Measurements from ENCODE around the gene RPL22.

Gene RPL22

DNA sequence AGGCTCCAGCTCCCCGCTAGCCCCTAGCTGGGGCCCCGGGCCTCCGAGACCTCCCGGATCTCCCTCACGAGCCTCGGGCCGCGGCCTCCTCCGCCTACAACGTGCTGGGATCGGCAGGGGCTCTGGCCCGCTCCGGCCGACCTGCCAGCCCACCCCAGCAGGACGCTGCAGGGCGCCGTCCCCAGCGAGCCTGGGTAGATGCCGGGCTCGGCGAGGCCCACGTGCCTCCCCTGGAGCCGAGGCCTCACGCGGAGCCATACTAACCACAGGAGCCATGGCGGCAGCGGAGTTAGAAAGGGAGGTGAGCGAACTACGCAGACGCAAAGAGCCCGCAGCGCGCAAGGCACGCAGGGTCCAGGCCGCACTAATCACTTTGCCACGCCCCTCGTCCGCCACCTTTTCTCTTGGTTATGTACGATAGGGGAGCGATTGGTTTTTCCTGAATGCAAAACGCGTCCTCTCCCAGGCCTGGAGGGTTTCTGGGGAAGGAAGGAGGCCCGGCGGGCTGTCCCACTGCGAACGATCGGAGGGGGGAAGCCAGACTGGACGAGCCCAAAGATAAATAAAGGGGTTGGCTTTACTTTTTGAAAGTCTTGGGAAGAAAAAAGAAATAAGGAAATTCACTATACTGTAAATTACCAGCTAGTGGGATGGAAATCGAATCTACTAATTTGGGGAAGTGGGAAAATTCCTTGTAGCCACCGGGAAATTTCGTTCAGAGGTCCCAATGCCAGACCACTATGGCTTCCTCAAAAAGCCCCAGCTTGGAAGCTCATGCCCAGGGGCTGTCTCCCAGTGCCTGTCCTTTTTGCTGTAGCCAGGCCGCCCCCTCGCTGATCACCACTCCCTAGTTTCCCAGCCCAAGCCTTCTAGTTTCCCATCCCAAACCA is at the start of gene RPL22:
Gene RPL22 (minus strand): TSS at position 298 of the 890 bp plus-strand sequence. CDS start 22 bp downstream, at position 276.
- peak; percentile 100 for DNase-seq

GRCh38 chr1:6248161-6248776 is 48.9 kb upstream of the RPL22 start:
- DNase-seq, result no peak

GRCh38 chr1:6247651-6248050 is 48.3 kb upstream of the RPL22 start:
- DNase-seq, result no peak

GRCh38 chr1:6246497-6247467 is 47.4 kb upstream of the RPL22 start:
- peak; percentile 84 for DNase-seq

DNA sequence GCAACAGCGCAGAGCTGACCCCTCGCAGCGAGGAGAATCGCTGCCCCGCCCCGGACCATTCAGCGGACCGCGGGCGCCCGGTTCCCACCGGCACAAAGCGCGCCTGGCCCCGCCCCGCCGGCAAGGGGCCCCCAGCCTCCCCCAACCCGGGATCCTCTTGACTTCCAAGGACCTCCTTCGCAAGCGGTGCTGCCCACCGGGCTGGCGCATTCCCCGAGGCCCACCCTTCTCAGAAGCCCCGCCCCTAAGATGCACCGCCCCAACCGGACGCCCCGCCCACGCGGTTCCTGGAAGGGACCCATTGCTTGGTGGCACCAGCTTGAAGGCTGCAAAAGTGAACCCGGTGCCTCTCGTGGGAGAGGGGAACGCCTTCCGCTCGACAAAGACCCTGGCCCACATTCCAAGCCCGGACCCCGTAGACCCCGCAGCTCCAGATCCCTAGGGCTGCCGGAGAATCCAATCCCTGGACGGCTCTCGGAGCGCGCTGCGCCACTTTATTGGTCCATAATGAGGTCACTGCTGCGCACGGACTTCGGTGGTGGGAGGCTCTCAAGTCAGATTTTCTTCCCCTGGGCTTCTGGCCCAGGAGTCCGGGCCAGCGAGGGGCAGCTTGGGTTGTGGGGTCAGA is 46.6 kb upstream of the RPL22 start:
- DNase-seq, result peak; percentile 76

- peak; percentile 93 for DNase-seq
Measured at GRCh38 chr1:6245086-6245868, 45.9 kb upstream of the RPL22 start.

GRCh38 chr1:6244401-6245049 is 45.1 kb upstream of the RPL22 start:
- DNase-seq, result no peak

- DNase-seq, result no peak
Measured at GRCh38 chr1:6243993-6244392, 44.6 kb upstream of the RPL22 start, which contains the start of gene HES3. TSS of gene HES3 (plus strand) at chr1:6244179. CDS start at chr1:6244366, 187 bp downstream.

GRCh38 chr1:6243053-6243834 is 43.8 kb upstream of the RPL22 start:
- DNase-seq, result no peak

GRCh38 chr1:6241887-6242740 is 42.7 kb upstream of the RPL22 start:
- no peak for DNase-seq

GRCh38 chr1:6241107-6241886 is 41.9 kb upstream of the RPL22 start:
- no peak for DNase-seq

DNA sequence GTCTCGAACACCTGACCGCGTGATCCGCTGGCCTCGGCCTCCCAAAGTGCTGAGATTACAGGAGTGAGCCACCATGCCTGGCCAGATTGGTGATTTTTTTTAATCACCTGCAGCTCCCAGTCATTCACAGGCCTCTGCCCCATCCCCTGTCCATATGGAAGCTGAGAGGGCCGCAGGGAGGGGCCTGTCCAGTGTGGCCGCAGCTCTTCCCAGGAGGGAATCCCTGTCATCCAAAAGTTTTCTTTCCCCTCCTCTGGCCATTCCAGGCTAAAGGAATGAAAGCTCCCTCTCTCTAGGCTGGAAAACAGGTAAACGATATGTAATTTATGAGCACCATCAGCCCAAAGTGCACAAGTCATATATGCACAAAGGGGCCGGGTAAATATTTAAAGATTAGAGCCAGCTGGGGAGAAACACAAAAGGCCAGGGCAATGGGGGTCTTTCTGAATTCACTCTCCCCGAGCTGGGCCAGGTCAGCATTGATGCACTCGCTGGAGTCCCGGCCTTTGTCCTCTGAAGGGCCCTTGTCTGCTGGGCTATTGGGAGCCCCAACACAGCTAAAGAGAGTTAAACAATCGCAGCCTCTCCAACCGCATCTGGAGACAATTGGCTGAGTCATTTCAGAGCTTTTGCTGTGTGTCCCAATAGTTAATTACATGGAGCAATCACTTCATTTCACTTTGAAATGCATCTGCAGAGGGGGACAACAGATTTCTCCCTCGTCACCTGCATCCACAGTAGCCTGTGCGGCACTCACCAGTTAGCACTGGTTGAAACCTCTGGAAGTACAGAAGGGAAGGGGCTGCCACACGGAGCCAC is 40.8 kb upstream of the RPL22 start:
- DNase-seq, result no peak

GRCh38 chr1:6239213-6239752 is 39.9 kb upstream of the RPL22 start:
- no peak for DNase-seq

GRCh38 chr1:6237093-6237492 is 37.7 kb upstream of the RPL22 start:
- DNase-seq, result no peak

- DNase-seq, result peak; percentile 52
Measured at GRCh38 chr1:6235296-6235677, 35.9 kb upstream of the RPL22 start.

DNA sequence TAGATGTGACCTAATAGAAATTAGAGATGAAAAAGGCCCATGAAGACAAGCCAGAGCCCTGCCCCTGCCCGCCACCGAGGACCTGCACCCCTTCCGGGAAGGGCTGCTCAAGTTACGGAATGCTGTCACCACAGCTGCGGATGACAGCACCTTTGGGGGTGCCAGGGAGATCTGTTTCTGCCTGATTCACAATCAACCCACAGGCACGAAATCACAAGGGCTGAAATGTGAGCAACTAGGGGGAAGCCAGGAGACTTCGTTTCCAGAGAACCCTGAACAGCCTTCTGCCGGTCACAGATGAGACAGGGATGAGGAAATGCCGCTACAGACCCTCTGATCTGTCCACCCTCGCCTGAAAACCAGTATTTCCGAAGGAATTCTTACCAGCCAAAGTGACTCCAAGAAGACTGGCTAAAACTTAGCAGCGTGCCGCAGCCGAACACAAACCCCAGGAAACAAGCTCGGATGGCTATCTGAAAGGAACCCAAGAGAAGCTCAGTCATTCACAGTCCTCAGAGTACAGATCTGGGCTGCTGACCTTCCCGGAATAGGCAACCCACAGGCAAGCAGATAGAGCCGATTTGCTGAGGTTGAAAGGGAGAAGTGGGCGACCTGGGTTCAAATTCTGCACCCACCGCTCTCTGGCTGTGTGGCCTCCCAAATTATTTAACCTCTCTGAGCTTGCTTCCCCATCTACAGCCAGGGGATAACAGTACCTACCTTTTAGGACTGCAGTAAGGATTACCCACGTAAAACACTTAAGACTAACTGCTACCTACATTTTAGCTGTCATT is 35.3 kb upstream of the RPL22 start:
- no peak for DNase-seq

Measured in hematopoietic multipotent progenitor cell treated with erythropoietin and hydrocortisone succinate and interleukin-3 and kit ligand, for 6 days (in vitro differentiated cells).